HG03039 (cell line): ENCODE data around the gene TTC7B.

Experiments used
- ATAC-seq: cut with Tn5 transposase; IDR thresholded peaks from one replicate; pipeline ENCODE4 v1.9.1; 2021; ENCODE audit warnings: mild to moderate bottlenecking, moderate library complexity; ENCODE audit not compliant: unreplicated experiment

The TTC7B gene

GRCh38 chr14:90580377-90581335, 235.6 kb downstream of the TTC7B start:
- no peak for ATAC-seq

- ATAC-seq: no peak
These were observed 236.4 kb downstream of the TTC7B start for GRCh38 chr14:90579816-90580215.

GRCh38 chr14:90579088-90579487, 237.1 kb downstream of the TTC7B start:
- no peak for ATAC-seq

- no peak for ATAC-seq
These were observed 237.8 kb downstream of the TTC7B start for GRCh38 chr14:90578283-90578985.

GRCh38 chr14:90577661-90578282, 238.5 kb downstream of the TTC7B start:
- ATAC-seq: no peak

- no peak for ATAC-seq
These were observed 239.1 kb downstream of the TTC7B start for GRCh38 chr14:90576981-90577660.

- ATAC-seq: no peak
These were observed 239.6 kb downstream of the TTC7B start for GRCh38 chr14:90576581-90576980.

- no peak for ATAC-seq
These were observed 240.4 kb downstream of the TTC7B start for GRCh38 chr14:90575781-90576180.

- ATAC-seq: no peak
These were observed 240.9 kb downstream of the TTC7B start for GRCh38 chr14:90575336-90575735.

- ATAC-seq: no peak
These were observed 241.8 kb downstream of the TTC7B start for GRCh38 chr14:90574188-90575131.

GRCh38 chr14:90573385-90574105, 242.7 kb downstream of the TTC7B start:
- ATAC-seq: no peak

- no peak for ATAC-seq
These were observed 243.6 kb downstream of the TTC7B start for GRCh38 chr14:90572441-90573150.

GRCh38 chr14:90571149-90571947, 244.9 kb downstream of the TTC7B start:
- no peak for ATAC-seq

GRCh38 chr14:90570461-90570860, 245.8 kb downstream of the TTC7B start:
- no peak for ATAC-seq

GRCh38 chr14:90569606-90570387, 246.4 kb downstream of the TTC7B start:
- no peak for ATAC-seq

- ATAC-seq: no peak
These were observed 247.0 kb downstream of the TTC7B start for GRCh38 chr14:90569201-90569600.

GRCh38 chr14:90568405-90568804, 247.8 kb downstream of the TTC7B start:
- ATAC-seq: no peak
